Measurements from ENCODE around the gene TOR2A. TPM values are rescaled to one million over a fixed set of nuclear protein-coding genes. Genes with fewer than 3 reads are reported as not detected.
"Not testable (repeated sequence)": the region's sequence is repeated elsewhere in the genome, so short reads cannot be mapped to it uniquely, and the experiment has no call there.

TOR2A gene
- total RNA-seq, 1 experiment from 2014 or later, result 2.6 TPM

GRCh38 chr9:127770583-127770904 lies 35.5 kb upstream of the TOR2A start:
- in situ Hi-C loops (cut with HindIII; ENCODE audit: low pct_unique_long_range_greater_than_20kb, low sequenced_read_pairs), result no loop called here

DNA sequence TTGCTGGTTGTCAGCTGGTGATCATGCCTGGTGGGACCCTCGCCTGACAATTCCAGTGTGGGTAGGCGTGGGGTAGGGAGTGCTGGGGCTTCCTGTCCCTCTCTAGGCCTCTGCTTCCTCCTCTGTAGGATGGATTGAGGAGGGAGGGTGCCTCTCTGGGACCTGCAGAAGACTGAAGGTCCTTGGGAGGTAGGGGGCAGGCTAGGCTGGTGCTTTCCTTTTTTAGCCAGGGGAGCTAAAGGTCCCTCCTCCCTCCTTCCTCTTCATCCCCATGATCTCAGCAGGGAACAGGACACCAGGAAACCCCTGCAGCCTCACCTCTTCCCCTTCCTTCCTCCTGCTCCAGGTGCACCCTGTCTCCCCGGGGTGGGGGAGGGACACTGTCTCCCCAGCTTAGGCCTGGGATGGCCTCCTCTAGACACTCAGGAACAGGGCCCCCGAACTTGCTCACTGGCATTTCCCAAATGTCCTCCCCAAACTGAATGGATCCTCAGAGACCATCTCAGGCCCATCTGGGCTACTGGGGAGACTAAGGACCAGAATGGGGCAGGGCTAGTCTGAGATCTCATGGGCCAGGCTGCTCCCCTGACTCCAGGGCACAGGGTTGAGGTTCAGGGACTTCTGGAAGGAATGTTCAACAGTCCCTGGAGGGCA lies 35.0 kb upstream of the TOR2A start:
- in situ Hi-C loops (cut with HindIII; ENCODE audit: low pct_unique_long_range_greater_than_20kb, low sequenced_read_pairs), result no loop called here
- no peak for DNase-seq (ENCODE audit: low read depth)

More at GRCh38 chr9:127770583-127770904, 35.5 kb upstream of the TOR2A start:
- no peak for DNase-seq (ENCODE audit: low read depth)

- DNase-seq (ENCODE audit: low read depth), result no peak
- in situ Hi-C loops (cut with HindIII; ENCODE audit: low pct_unique_long_range_greater_than_20kb, low sequenced_read_pairs), result no loop called here
Measured at GRCh38 chr9:127769101-127769500, 34.0 kb upstream of the TOR2A start.

GRCh38 chr9:127768698-127769097 lies 33.6 kb upstream of the TOR2A start:
- in situ Hi-C loops (cut with HindIII; ENCODE audit: low pct_unique_long_range_greater_than_20kb, low sequenced_read_pairs), result no loop called here

GRCh38 chr9:127767909-127768331 lies 32.8 kb upstream of the TOR2A start:
- in situ Hi-C loops (cut with HindIII; ENCODE audit: low pct_unique_long_range_greater_than_20kb, low sequenced_read_pairs), result no loop called here
- DNase-seq (ENCODE audit: low read depth), result no peak

More at GRCh38 chr9:127768698-127769097, 33.6 kb upstream of the TOR2A start:
- DNase-seq (ENCODE audit: low read depth), result no peak

- no peak for DNase-seq (ENCODE audit: low read depth)
Measured at GRCh38 chr9:127767410-127767809, 32.3 kb upstream of the TOR2A start.

DNA sequence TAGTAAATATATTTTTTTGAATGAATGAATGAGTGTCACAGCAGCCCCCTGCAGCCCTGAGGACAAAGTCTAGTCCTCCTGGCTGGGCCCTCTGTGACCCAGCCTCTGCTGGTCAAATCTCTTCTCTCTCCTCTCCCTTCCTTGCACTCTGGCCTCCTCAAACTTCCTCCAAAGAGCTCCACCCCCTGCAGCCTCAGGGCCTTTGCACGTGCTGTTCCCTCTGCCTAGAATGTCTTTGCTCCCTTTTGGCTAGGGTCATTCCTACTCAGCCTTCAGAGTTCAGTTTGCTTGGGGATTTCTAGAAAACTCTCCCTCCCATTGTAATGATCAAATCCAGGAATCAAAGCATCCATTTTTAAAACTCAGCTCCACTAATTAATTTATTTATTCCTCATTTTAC lies 30.3 kb upstream of the TOR2A start:
- DNase-seq (ENCODE audit: low read depth), result no peak
- in situ Hi-C loops (cut with HindIII; ENCODE audit: low pct_unique_long_range_greater_than_20kb, low sequenced_read_pairs), result no loop called here

More at GRCh38 chr9:127767410-127767809, 32.3 kb upstream of the TOR2A start:
- in situ Hi-C loops (cut with HindIII; ENCODE audit: low pct_unique_long_range_greater_than_20kb, low sequenced_read_pairs), result no loop called here

GRCh38 chr9:127763918-127764384 lies 28.9 kb upstream of the TOR2A start:
- DNase-seq (ENCODE audit: low read depth), result no peak
- in situ Hi-C loops (cut with HindIII; ENCODE audit: low pct_unique_long_range_greater_than_20kb, low sequenced_read_pairs), result no loop called here

DNA sequence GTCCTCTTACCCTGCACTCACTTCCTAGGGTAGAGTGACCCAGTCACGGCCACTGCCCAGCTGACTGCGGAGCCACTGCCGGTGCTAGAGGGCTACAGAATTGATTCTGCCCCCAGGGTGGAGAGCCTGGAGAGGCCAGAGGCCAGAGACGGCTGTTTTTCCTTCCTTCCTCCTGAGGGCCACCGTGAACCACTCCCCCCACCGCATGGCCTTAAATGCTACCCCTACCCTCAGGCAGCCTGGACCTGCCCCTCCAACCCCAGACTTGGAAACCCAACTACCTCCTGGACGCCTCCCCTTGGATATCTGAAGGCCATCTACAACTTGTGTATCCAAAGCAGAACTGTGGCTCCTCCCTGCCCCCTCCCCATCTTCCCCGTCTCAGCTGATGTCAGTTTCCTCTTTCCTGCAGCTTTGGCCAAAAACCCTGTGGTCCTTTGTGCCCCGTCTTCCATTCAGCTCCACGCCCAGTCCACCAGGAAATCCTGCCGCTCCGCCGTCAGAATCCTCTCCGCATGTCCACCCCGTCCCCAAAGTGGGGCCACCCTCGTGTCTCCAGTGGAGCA lies 27.1 kb upstream of the TOR2A start:
- DNase-seq (ENCODE audit: low read depth), result no peak
- in situ Hi-C loops (cut with HindIII; ENCODE audit: low pct_unique_long_range_greater_than_20kb, low sequenced_read_pairs), result no loop called here

DNA sequence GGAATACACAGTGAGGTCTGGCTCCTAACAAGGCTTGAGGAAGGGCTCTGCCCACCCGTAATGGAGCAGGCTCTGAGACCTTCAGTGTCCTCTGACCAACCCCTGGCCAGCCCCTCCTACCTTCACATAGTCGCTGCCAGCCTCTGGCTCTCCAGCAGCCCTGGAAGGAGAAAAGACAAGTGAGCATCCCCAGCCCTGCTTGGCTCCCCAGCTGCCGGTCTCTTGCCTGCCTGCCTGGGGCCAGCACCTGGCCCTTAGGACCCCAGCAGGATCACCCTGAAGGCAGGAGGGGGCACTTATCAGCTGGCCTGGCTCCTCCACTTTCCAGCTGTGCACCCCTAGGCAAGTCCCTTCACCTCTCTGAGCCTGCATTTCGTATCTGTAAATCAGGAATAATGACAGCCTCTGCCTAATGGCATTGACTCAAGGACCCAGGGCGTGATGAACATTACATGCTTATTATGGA lies 26.4 kb upstream of the TOR2A start:
- in situ Hi-C loops (cut with HindIII; ENCODE audit: low pct_unique_long_range_greater_than_20kb, low sequenced_read_pairs), result no loop called here
- no peak for DNase-seq (ENCODE audit: low read depth)

- DNase-seq (ENCODE audit: low read depth), result no peak
- in situ Hi-C loops (cut with HindIII; ENCODE audit: low pct_unique_long_range_greater_than_20kb, low sequenced_read_pairs), result no loop called here
Measured at GRCh38 chr9:127761061-127761460, 26.0 kb upstream of the TOR2A start.

- DNase-seq (ENCODE audit: low read depth), result no peak
- in situ Hi-C loops (cut with HindIII; ENCODE audit: low pct_unique_long_range_greater_than_20kb, low sequenced_read_pairs), result no loop called here
Measured at GRCh38 chr9:127758843-127759242, 23.7 kb upstream of the TOR2A start.

GRCh38 chr9:127756776-127757175 lies 21.7 kb upstream of the TOR2A start:
- in situ Hi-C loops (cut with HindIII; ENCODE audit: low pct_unique_long_range_greater_than_20kb, low sequenced_read_pairs); DNase-seq (ENCODE audit: low read depth): not testable (repeated sequence)

DNA sequence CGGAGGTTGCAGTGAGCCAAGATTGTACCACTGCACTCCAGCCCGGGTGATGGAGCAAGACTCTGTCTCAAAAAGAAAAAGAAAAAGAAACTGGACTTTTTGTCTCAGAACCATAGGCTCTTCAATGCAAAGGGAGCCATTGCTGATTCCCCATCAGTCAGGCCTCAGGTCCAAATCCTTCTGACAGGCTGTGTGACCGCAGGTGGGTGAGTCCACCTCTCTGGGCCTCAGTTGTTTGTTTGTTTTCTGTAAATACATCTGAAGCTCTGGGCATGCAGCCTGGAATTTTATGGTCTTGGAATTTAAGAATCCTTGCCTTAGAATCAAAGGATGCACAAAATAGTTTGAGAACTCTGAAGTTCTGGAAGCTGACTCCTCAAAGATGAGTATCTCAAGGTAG lies 21.1 kb upstream of the TOR2A start:
- DNase-seq (ENCODE audit: low read depth), result no peak
- in situ Hi-C loops (cut with HindIII; ENCODE audit: low pct_unique_long_range_greater_than_20kb, low sequenced_read_pairs), result no loop called here

DNA sequence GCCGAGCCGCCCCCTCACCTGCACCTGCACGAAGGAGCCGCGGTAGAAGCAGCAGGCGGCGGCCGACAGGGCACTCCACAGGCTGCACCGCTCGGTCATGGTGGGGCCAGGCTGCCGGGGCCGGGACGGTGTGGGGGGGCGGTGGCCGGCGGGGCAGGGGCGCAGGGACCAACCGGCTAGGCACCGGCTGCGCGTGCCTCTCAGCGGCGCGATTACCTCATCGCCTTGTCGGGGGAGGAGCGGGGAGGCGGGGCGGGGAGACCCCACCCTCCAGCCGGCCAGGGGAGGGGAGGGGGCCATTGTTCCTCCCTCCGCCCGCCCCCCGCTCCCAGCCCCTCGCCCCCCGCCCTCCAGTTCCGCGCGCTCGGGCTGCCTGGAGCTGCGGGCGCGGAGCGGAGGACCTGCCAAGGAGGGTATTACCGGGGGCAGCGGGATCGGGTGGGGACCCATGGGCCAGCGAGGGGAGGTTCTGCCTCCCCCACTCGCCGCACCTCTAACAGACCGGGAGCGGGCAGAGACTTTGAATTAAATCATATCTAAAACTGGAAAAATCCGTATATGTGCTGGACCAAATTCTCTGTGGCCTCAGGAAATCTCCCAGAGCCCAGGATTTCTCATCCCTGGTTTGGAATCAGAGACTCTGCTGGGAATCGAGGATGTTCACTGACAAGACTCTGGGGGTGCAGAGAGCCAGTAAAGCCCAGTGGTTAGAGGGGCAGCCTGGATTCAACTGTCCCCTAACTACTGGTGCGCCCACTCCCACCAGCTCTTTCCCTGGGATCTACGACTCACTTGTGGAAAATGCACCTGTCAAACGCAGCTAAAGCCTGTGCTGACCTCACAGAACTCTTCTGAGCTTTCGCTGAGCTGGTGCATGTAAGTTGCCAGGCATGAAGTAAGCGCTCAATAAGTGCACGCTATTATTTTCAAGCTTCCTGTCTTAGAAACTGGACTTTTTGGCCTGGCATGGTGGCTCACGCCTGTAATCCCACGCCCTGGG lies 20.3 kb upstream of the TOR2A start:
- in situ Hi-C loops (cut with HindIII; ENCODE audit: low pct_unique_long_range_greater_than_20kb, low sequenced_read_pairs), result no loop called here
- DNase-seq (ENCODE audit: low read depth), result no peak

DNA sequence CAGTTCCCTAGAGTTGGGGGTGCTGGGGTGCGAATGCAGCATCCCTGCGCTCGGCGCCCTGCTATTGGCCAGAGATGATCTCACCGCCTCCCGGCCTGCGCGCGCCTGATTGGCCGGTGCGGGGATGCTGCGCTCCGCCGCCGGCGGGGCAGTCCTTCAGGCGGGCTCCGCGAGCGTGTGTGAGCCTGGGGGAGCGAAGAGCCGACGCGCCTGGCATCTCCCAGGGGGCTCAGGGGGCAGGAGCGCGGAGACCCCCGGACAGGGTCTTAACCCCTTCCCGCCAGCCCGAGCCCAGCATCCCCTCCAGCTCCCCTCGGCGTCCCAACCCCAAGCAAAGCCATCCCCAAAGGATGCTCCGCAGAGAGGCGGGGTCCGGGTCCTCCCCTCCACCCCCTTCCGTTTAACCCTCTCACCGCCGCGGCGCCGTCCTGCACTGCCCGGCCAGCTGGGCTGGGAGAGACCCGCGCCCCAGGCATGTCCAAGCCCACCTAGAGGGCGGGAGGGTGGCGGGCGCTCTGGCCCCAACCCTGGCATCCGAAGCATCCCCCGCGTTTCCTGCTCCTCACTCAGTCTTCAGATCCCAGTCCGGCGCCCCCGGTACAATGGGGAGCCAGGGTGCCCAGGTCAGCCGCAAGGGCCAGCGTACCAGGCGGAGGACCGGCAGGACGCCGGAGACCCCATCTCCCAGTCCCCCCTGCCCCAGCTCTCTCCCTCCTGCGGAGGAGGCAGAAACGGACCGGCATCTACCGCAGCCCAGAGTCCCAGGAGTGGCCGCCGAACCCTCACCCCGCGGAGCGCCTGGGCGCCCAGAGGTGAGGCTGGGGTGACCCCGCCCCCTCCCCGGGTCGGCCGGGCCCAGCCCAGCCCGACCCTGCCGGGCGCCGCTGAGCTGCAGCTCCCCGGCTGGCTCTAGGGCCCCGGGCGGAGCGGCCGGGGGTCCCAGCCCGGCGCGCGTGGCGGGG lies 19.3 kb upstream of the TOR2A start:
- no peak for DNase-seq (ENCODE audit: low read depth)
- in situ Hi-C loops (cut with HindIII; ENCODE audit: low pct_unique_long_range_greater_than_20kb, low sequenced_read_pairs), result no loop called here

GRCh38 chr9:127753622-127754021 lies 18.5 kb upstream of the TOR2A start:
- no peak for DNase-seq (ENCODE audit: low read depth)
- in situ Hi-C loops (cut with HindIII; ENCODE audit: low pct_unique_long_range_greater_than_20kb, low sequenced_read_pairs), result no loop called here

DNA sequence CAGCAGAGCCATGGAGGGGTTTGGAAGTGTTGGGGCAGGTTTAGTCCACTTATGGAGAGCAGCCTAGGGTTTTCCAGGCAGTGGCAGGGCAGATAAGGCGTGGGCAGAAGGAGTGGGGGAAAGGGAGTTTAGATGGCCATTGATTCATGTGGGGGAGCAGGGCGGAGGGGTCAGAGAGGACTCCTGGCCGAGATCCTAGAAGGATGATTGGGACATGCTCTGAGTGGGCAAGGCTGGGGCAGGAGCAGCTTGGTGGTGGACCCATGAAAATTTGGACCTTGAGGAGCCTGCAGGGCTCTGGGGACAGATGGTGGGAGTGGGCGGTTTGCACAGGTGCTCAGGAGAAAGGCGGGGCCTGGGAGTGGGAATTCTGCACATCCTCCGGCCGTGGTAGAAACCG lies 18.1 kb upstream of the TOR2A start:
- in situ Hi-C loops (cut with HindIII; ENCODE audit: low pct_unique_long_range_greater_than_20kb, low sequenced_read_pairs), result no loop called here
- DNase-seq (ENCODE audit: low read depth), result no peak
